Head of caudate nucleus (tissue), 42 donors: ENCODE measurements around the gene RBM5.

ENCODE experiments used
- DNase-seq, 42 donors: peaks; one replicate each; pipeline versions ENCODE4 v3.0.0 to v3.0.0-alpha.2; 2020 to 2021; ENCODE audit warnings: mixed read lengths in 7 of 42
- intact Hi-C: fragments of 100-400 bp; cut with DNase I; formaldehyde crosslinking; loops from one replicate; pipeline ENCODE4 v1.15.0; 2022

Gene RBM5

DNA sequence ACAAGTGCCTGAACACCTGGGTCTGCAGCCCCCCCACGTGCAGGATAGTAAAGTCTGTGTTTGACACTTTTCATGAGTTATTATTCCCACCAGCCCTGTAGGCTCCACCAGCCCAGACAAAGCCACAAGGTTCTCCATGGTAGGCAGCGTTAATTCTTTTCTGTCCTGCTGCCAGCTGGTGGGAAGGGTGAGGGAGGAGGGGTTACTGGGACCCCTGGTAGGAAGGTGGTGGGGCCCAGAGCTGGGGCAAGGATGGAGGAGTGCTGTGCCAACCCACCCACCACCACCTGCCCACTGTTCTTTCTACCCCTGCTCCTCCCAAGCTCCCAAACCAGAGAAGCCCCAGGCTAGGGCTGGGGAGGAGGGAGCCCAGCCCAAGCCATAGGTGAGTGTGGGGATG, 45.6 kb downstream of the RBM5 start:
- intact Hi-C loops = no loop called here

DNA sequence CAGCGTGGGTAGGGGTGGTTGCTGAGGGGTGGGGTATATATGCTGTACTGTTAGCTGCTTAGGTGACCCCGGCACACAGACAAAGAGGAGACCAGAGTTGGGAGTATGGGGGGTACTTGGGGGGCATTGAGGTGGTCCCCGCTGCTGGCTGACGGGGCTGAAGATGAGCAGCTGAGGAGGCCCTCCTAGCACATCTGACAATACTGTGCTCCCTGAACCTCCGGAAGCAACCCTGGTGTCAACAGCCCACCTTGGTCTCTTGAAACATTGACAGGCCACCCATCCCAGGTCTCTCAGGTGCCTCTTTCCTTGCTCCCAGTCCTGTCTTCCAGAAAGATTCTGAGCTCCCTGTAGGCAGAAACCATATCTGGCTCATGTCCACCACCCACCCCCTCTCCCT, 47.2 kb downstream of the RBM5 start:
- no peak for DNase-seq
- intact Hi-C loops = no loop called here

More for the DNA sequence above, 45.6 kb downstream of the RBM5 start:
- DNase-seq = no peak

DNA sequence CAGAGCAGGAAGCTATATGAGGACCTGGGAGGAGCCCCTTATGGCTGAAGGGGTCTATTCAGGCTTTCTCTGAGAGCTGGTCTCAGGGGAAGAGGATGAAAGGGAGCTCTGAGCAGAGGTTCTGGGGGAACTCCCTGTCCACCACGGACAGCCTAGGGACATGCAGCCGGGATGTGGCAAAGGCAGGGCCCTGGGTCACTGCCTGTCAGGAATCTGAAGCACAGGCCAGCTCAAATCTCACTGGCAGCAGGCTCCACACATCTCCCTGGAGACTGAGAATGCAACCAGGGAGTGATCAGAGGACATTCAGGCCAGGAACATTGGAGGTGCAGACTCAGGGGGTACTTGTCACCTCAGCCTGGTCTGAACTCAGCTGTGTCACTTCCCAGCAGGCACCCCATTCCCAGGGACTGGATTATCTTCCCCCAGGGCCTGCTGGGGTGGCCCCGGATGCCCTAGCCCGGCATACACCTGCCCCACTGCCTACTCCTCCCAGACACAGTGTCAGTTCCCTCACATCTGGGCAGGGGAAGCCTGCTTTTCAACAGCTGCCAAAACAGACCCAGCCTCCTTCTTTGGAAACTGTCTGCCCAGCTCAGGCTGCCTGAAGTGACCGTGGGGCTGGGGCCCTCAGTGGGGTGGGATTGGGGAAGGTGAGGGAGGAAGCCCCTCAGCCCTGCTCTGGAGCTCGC, 48.1 kb downstream of the RBM5 start:
- intact Hi-C loops = no loop called here
- no peak for DNase-seq

GRCh38 chr3:50137531-50137930, 48.8 kb downstream of the RBM5 start:
- no peak for DNase-seq
- intact Hi-C loops = no loop called here

GRCh38 chr3:50138266-50139200, 49.8 kb downstream of the RBM5 start:
- intact Hi-C loops = no loop called here
- DNase-seq = peak in 1 of 42 donors; percentile 37

GRCh38 chr3:50139308-50139707, 50.6 kb downstream of the RBM5 start:
- intact Hi-C loops = no loop called here
- DNase-seq = no peak

- DNase-seq = no peak
- intact Hi-C loops = no loop called here
Measured at GRCh38 chr3:50139718-50140423, 51.2 kb downstream of the RBM5 start.

DNA sequence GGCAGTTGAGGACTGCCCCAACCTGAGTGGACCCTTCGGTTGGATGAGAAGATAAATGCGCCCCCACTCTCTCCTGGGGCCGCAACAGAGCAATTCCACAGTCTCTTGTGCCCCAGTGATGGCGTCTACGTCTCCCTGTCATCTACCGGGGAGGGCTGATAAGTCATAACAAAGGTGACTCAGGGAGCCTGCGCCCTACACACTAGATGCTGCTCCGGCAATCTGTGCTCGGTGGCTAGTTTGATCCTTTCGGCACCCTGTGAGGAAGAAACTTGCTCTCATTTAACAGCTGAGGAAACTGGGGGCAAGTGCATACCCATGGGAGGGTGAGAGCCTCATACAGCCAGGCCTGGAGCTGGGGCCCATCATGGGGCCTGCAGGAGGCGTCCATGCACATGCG, 52.3 kb downstream of the RBM5 start:
- no peak for DNase-seq
- intact Hi-C loops = no loop called here

GRCh38 chr3:50146316-50146901, 57.7 kb downstream of the RBM5 start:
- DNase-seq = no peak
- intact Hi-C loops = no loop called here

GRCh38 chr3:50147016-50147415, 58.3 kb downstream of the RBM5 start:
- no peak for DNase-seq
- intact Hi-C loops = no loop called here

- intact Hi-C loops = no loop called here
- no peak for DNase-seq
Measured at GRCh38 chr3:50147447-50147846, 58.7 kb downstream of the RBM5 start.

DNA sequence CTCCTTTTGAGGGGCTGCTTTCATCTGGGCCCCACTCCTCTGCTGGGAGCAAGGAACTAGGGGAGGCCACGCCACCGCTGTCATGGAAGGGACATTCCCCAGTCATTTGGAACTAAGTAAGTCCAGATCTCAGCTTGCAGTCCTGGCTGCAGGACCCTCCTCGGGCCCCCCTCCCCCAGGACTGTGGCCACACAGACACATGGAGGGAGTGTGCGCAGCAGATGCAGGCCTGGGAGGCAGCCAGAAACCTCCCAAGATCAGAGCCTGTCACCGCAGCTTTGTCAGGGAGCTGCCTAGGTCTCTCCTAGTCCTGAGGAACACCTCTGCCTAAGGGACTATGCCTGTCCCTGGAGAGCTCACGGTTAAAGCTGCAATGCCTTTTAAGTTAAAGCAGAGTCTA, 59.1 kb downstream of the RBM5 start:
- DNase-seq = no peak
- intact Hi-C loops = no loop called here

GRCh38 chr3:50150404-50150750, 61.7 kb downstream of the RBM5 start:
- intact Hi-C loops = no loop called here
- DNase-seq = no peak

GRCh38 chr3:50150863-50151686, 62.4 kb downstream of the RBM5 start:
- no peak for DNase-seq
- intact Hi-C loops = no loop called here

GRCh38 chr3:50151728-50152127, 63.0 kb downstream of the RBM5 start:
- no peak for DNase-seq
- intact Hi-C loops = no loop called here

DNA sequence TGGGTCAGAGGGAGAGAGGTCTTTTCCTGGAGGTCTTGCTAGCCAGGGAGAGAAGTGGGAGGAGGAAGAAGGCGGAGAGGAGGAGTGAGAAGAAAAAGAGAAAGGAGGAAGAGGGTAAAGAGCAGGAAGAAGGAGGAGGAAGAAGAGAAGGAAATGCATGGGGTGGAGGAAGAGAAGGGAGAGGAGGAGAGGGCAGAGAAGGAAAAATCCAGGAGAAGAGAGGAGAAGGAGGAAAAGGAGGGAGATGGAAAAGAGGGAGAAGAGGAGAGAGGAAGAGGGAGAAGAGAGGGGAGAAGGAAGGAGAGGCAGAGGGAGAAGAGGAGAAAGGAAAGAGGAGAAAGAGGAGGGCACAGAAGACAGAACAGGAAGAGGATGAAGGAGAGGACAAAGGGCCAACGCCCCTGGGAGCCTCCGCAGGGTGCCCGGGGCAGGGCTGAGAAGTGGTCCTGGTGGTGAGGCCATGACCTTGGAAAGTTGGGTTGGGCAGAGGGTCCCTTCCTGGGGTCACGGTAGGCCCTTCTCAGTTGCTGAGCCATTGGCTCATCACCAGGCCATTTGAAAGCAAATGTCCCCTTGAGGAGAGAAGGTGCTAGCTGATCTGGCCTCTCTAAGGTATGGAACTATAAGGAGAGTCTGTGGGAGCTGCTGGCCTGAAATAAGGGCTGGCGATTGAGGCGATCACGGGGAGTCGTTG, 65.2 kb downstream of the RBM5 start:
- no peak for DNase-seq
- intact Hi-C loops = no loop called here

DNA sequence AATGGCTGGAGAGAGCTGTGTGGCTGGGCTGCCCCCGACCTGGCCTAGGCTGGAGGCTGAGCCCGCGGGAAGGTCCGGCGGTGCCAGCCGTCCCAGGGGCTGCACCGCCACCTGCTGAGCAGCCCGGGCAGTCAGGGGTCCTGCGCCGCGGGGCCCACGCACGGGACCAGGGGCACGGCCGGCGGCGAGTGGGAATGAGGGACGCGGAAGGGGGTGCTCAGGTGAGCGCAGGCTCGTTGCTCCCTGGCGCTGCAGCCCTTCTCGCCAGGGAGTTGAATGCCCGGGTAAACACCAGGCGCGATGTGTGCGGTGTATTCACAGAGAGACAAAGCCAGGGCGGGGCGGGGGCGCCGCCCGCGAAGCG, 65.7 kb downstream of the RBM5 start:
- DNase-seq = no peak
- intact Hi-C loops = no loop called here

GRCh38 chr3:50154840-50155490, 66.2 kb downstream of the RBM5 start, which contains the start of gene SEMA3F:
Gene SEMA3F (plus strand): TSS chr3:50155324. CDS start chr3:50159623, 4,299 bp downstream.
- intact Hi-C loops = no loop called here
- peak in 34 of 42 donors; percentile 11 to 66 (median 39) for DNase-seq
